ENCODE data around the gene RPL7L1.

The RPL7L1 gene

GRCh38 chr6:42932412-42932811 lies 53.0 kb downstream of the RPL7L1 start:
- no peak for DNase-seq (ENCODE audit: low read depth in 2 of 2)

GRCh38 chr6:42933205-42933604 lies 53.8 kb downstream of the RPL7L1 start:
- no peak for DNase-seq (ENCODE audit: low read depth in 2 of 2)

DNA sequence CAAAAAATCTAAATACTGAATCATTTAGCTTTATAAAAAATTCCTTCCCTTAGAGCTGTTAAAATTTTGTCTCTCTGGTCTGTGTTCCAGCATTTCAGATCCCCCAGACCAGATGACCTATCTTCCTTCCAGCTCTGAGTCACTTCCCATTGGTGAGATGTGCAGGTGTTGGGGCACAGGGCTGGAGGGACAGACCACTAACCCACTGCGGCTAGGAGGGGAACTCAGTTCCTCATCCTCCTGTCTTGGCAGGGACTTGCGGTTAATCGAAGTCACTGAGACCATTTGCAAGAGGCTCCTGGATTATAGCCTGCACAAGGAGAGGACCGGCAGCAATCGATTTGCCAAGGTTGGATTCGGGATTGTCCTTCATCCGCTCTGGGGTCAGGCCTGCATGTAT lies 55.9 kb downstream of the RPL7L1 start:
- no peak for DNase-seq (ENCODE audit: low read depth in 2 of 2)

DNA sequence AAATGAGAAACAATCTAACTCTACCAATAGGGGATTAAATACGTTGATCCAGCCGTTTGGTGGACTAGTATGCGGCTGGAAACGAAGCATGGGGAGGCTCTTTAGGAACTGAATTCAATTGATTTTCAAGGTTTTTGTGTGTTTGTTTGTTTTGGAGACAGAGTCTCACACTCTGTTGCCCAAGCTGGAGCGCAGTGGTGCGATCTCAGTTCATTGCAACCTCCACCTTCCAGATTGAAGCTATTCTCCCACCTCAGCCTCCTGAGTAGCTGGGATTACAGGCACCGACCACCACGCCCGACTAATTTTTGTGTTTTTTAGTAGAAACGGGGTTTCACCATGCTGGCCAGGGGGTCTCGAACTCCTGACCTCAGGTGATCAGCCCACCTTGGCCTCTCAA lies 57.0 kb downstream of the RPL7L1 start:
- no peak for DNase-seq (ENCODE audit: low read depth in 2 of 2)

DNA sequence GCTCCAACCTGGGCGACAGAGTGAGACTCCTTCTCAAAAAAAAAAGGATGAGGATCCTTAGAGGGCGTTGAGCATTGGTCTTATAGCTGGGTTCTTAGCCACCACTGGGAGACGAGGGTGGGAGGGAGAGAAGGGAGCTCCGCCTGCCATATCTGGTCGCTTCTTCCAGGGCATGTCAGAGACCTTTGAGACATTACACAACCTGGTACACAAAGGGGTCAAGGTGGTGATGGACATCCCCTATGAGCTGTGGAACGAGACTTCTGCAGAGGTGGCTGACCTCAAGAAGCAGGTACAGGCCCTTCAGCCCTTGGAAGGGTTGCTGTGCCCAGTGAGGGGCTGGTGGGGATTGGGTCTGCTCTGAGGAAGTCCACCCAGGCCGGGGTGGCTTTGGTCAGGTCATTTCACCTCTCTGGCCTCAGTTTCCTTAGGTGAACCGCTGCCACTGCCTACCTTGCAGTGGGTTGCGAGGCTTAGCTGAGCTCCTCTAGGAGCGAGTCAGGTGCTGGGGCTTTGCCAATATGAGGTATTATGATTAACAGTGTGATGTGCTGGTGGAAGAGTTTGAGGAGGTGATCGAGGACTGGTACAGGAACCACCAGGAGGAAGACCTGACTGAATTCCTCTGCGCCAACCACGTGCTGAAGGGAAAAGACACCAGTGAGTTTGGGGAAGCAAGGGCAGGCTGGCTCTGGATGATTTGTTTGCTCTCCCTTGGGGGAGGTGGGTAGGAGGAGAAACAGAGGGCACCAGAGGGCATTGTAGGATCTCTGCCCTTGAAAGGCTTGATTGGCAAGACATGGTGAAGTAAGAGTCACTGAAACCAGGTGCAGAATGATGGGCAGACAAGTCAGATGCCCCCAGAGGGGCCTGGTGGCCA lies 58.4 kb downstream of the RPL7L1 start:
- no peak for DNase-seq (ENCODE audit: low read depth in 2 of 2)

DNA sequence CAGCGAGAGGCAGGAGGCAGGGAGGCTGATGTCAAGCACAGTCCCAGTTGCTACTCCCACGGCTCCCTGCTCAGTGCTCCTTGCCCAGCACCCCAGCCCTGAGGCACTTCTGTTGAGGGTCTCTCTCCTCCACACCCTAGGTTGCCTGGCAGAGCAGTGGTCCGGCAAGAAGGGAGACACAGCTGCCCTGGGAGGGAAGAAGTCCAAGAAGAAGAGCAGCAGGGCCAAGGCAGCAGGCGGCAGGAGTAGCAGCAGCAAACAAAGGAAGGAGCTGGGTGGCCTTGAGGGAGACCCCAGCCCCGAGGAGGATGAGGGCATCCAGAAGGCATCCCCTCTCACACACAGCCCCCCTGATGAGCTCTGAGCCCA lies 59.0 kb downstream of the RPL7L1 start:
- no peak for DNase-seq (ENCODE audit: low read depth in 2 of 2)

DNA sequence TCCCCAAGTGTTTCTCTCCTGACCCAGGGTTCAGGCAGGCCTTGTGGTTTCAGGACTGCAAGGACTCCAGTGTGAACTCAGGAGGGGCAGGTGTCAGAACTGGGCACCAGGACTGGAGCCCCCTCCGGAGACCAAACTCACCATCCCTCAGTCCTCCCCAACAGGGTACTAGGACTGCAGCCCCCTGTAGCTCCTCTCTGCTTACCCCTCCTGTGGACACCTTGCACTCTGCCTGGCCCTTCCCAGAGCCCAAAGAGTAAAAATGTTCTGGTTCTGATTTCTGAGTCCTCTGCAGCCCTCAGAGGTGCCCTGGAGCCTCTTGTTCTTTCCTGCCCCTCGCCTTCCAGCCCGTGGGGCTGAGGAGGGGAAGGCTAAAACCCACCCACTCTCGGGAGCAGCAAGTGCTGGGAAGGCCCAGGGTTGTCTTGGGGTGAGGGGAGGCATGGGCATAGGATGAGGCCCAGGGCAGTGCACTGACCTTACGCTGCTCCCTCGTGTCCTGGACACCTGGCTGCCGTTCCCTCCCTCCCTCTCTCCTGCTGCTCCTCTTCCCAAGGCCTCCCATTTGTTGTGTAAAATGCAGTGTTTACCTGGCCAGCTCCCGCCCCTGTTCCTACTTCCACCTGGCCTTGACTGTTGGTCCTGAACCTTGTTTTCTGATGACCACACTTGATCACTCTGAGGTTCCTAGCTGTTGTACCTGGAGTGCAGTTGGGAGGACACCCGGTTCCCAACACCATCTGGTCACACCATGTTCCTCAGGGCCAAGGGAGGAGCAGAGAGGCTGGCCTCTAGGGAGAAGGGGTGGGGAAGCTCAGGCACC lies 59.8 kb downstream of the RPL7L1 start:
- no peak for DNase-seq (ENCODE audit: low read depth in 2 of 2)
